ENCODE data around the gene NPAS3.

The NPAS3 gene

DNA sequence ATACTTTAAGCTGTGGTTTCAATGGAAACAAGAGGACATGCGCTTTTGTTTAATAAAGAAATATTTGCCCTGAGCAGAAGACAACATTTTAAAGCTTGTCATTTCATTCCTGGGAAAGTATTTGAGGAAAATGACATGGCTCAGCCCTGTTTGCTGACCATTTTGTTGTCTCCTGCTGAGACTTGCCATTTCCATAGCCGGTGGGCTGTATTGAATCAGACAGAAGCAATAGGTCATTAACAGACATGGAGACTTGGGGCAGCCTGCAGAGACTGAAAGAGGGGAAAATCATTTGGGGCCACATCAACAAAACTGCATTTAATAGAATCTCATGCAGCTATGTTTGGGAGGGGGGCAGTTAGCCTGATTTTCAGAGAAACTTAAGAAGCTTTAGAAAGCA lies 443.0 kb downstream of the NPAS3 start:
- TF ChIP-seq, protein P1, sequence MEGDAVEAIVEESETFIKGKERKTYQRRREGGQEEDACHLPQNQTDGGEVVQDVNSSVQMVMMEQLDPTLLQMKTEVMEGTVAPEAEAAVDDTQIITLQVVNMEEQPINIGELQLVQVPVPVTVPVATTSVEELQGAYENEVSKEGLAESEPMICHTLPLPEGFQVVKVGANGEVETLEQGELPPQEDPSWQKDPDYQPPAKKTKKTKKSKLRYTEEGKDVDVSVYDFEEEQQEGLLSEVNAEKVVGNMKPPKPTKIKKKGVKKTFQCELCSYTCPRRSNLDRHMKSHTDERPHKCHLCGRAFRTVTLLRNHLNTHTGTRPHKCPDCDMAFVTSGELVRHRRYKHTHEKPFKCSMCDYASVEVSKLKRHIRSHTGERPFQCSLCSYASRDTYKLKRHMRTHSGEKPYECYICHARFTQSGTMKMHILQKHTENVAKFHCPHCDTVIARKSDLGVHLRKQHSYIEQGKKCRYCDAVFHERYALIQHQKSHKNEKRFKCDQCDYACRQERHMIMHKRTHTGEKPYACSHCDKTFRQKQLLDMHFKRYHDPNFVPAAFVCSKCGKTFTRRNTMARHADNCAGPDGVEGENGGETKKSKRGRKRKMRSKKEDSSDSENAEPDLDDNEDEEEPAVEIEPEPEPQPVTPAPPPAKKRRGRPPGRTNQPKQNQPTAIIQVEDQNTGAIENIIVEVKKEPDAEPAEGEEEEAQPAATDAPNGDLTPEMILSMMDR (IDR thresholded peaks at IDR 0.05; ENCODE audit: insufficient read depth, low read depth, low read length, missing control alignments) = no peak
- no peak for DNase-seq (ENCODE audit: low read depth)
- H3K4me3 ChIP-seq (ENCODE audit: low read length) = no peak overlapping the region

DNA sequence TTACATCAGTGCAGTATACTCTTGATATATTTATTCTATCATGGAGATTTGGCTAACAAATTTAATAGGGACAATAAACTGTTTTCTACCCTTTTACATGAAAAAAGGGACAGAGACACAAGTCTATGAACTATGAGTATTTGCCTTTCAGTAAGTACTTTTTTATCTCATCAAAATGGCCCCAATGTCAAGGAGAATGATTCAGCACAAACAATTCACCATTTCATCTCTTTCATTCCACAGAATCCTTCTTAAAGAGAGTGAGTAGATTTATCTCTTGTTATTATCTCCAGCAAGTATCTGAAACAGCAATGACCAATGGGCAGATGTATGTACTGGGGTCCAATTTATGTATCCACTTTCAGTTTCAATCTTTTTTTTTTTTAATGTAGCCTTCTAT lies 447.5 kb downstream of the NPAS3 start:
- DNase-seq (ENCODE audit: low read depth) = no peak
- TF ChIP-seq, protein P1 (IDR thresholded peaks at IDR 0.05; ENCODE audit: insufficient read depth, low read depth, low read length, missing control alignments) = no peak
- no peak overlapping the region for H3K4me3 ChIP-seq (ENCODE audit: low read length)

DNA sequence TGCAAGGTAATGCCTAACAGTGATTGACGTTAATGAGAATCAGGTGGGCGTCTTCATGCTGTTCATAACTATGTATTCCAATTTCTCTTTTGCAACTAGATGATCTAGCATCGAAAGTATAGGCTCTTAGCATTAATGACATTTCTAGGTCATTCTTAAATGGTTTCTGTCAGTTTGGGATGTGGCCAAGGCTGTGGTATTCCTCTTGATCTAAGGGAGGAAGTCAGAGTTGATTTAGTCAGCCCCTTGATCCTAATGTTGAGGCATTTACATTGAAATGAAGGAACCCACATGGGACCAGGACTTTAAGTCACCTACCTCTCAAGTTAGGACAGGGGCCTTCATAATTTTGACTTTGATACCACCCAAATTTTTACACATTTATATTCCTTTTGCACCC lies 448.1 kb downstream of the NPAS3 start:
- no peak for DNase-seq (ENCODE audit: low read depth)
- no peak overlapping the region for H3K4me3 ChIP-seq (ENCODE audit: low read length)
- TF ChIP-seq, protein P1 (IDR thresholded peaks at IDR 0.05; ENCODE audit: insufficient read depth, low read depth, low read length, missing control alignments) = no peak

DNA sequence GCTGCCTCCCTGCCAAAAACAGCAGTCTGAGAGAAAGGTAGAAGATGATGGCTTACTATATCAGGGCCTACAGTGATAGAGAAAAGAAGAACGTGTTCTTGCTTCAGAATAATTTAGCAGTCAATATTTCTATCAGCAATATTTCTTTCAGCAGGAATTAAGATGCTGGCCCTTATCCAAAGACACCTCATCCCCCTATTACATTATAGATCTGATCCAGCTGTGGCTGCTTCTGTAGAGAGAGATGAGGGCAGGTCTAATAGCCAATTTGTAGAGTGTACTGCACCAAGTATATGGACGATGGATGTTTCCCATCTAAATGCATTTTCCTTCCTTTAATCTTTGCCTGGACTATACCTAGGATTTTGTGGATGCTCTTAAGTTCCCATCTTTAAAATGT lies 451.7 kb downstream of the NPAS3 start:
- no peak overlapping the region for H3K4me3 ChIP-seq (ENCODE audit: low read length)
- TF ChIP-seq, protein P1 (IDR thresholded peaks at IDR 0.05; ENCODE audit: insufficient read depth, low read depth, low read length, missing control alignments) = no peak
- DNase-seq (ENCODE audit: low read depth) = no peak

DNA sequence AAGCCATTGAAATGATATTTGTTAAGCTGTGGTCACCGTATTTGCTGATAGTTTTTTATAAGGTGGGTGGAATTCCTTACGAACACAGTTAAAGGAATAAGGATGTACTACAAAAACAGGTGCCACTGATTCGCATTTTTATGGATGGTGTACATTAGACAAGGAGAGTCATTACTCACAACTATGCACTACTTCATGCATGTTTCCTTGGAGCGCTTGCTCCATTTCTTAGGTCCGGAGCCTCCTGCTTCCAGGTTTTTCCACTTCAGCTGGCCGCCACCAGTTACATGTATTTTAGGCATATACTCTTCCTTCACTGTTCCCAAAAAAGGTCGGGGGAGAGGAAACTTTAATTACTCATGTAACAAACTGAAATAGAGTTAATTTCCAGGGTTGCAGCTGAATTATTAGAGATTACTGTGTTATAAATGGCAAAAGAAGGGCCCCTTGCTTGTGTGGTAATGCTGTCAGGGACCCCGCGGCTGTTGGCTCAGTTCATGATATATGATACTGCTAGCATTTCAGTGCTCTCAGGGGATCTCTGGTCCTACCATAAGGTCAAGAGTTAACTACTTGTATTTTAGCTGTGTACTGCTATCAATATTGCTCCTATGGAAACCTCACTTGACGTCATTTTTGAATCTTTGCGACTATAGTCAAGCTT lies 454.7 kb downstream of the NPAS3 start:
- H3K4me3 ChIP-seq (ENCODE audit: low read length) = no peak overlapping the region
- DNase-seq (ENCODE audit: low read depth) = no peak
- TF ChIP-seq, protein P1 (IDR thresholded peaks at IDR 0.05; ENCODE audit: insufficient read depth, low read depth, low read length, missing control alignments) = no peak

DNA sequence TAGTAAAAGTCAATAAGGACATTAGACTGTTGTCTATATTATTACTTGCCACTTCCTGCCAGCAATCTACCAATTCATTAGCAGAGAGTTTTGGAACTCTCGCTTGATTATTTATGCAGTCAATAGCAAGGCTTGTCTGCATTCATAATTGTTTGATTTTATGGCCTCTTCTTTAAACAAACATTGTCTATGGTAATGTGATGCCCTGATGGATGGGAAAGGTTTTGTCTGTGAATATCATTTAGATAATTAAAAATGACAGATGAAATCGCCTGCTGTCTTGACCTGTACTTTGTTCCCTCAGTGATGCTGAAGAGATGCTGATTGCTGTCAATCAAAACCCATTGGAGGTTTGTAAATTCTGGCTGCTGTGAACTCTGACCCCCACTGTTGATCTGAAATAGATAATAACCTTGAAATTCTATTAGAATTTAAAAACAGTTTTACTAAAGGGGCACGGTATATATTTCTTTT lies 455.3 kb downstream of the NPAS3 start:
- H3K4me3 ChIP-seq (ENCODE audit: low read length) = no peak overlapping the region
- TF ChIP-seq, protein P1 (IDR thresholded peaks at IDR 0.05; ENCODE audit: insufficient read depth, low read depth, low read length, missing control alignments) = no peak
- no peak for DNase-seq (ENCODE audit: low read depth)

DNA sequence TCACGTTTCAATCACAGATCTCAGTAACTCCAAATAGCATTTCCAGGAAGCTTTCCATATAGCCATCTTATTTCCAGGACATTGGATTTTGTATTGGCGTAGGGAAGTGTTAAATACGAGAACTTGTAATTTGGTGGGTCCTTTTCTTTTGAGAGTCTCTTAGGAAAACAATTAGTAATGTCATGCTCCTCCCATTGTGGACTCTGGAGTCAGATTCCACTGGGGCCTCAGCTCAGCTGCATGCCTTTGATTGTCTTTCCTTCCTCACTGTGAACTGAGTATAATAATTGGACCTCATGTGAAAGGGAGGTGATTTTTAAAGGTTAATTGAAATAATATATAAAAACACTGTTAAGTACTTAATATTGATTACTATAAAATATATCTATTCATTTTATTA lies 462.6 kb downstream of the NPAS3 start:
- TF ChIP-seq, protein P1 (IDR thresholded peaks at IDR 0.05; ENCODE audit: insufficient read depth, low read depth, low read length, missing control alignments) = no peak
- no peak for DNase-seq (ENCODE audit: low read depth)
- no peak overlapping the region for H3K4me3 ChIP-seq (ENCODE audit: low read length)

Data from epithelial cell of esophagus (primary cell).